Measurements from ENCODE around the gene GPN1.
"Not testable (repeated sequence)": the region's sequence is repeated elsewhere in the genome, so short reads cannot be mapped to it uniquely, and the experiment has no call there.

The GPN1 gene

DNA sequence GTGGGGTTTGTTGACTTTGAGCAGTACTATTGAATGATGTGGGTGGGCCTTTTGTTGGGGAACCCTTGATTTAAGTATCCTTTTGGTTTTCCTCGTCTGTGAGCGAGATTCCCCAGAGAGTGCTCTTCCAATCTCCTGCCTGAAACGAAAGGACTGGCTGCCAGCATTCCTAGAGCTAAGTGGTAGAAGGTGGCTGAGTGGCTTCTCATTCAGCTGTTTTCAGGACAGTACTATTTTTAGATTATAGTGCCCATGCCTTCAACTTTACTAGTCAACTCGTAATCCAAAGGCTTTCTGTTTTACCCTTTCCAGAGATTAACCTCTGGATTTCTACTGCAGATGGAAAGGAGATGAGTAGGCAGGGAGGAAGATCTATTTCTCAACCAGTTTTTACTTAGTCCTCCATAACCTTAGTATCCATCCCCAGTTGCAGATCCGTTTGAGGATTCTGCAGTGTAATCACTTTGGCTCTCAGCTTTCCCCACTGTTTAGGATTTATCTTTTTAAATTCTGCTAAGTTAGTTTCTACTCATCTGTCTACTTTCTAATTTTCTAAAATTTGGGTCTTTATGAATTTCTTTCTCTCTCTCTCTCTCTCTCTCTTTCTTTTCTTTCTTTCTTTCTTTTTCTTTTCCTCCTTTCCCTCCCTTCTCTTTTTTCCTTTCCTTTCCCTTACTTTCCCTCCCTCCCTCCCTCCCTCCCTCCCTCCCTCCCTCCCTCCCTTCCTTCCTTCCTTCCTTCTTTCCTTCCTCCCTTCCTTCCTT is 44.1 kb downstream of the GPN1 start:
- DNase-seq (ENCODE audit: low read depth) = no peak

DNA sequence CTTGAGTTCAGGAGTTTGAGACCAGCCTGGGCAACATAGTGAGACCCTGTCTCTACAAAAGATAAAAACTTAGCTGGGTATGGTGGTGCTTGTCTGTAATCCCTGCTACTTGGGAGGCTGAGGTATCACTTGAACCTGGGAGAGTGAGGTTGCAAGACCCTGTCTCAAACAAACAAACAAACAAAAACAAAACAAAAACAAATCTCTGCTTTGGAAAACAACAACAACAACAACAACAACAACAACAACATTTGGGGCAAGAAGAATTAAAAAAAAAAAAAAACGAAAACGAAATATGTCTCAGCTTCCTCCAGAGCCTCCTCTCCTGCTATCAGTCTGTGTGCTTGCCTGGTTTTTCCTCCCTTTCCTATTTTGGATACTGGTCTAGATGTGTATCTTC is 51.7 kb downstream of the GPN1 start:
- DNase-seq (ENCODE audit: low read depth) = no peak

DNA sequence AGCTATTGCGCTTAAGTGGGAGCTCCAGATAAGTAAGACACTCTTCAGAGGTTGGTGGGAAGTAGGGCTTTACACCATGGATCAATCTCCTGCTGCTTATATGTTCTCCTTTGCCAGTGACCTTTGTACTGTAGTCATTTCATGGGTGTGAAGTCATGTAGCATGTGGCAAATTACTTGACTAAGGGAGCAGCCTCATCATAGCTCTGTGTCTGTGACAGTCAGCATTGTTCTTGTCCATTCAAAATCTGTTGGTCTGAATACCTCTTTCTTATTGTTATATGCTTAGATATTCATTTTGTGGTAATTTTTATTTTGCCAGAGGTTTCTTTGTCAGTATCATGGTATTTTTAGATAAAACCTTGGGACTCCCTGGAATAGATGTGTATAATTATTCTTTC is 53.0 kb downstream of the GPN1 start:
- no peak for DNase-seq (ENCODE audit: low read depth)

DNA sequence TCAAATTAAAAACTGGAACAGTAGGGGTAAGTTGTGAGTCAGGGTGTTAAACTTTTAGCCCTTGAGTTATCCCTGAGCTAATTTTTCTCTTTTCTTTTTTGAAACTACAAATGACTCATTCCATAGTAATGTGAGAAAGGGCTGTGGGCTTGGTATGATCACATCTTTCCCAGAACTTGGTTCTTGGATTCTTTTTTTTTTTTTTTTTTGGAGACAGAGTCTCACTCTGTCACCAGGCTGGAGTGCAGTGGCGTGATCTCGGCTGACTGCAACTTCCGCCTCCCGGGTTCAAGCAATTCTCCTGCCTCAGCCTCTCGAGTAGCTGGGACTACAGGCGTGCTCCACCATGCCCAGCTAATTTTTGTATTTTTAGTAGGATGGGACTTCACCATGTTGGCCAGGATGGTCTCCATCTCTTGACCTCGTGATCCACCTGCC is 53.5 kb downstream of the GPN1 start:
- DNase-seq (ENCODE audit: low read depth) = not testable (repeated sequence)

DNA sequence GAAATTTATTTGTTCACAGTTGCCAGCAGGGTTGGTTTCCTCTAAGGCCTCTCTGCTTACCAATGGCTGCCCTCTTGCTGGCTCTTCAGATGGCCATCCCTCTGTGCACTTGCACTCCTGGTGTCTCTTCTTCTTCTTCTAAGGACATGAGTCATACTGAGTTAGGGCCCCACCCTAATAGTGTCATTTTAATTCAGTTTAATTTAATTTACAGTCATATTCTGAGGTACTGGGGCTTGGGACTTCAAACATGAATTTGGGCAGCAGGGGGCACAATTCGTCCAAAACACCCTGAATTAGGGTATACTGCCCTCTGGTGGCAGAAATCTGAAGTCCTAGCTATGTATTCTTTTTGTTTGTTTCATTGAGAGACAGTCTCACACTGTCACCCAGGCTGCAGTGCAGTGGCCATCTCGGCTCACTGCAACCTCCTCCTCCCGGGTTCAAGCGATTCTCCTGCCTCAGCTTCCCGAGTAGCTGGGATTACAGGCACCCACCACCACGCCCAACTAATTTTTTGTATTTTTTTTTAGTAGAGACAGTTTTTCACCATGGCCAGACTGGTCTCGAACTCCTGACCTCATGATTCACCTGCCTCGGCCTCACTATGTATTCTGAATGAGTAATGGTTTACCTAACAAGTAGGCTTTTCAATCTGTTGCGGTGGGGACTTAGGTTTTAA is 54.7 kb downstream of the GPN1 start:
- peak; percentile 88 for DNase-seq (ENCODE audit: low read depth)

DNA sequence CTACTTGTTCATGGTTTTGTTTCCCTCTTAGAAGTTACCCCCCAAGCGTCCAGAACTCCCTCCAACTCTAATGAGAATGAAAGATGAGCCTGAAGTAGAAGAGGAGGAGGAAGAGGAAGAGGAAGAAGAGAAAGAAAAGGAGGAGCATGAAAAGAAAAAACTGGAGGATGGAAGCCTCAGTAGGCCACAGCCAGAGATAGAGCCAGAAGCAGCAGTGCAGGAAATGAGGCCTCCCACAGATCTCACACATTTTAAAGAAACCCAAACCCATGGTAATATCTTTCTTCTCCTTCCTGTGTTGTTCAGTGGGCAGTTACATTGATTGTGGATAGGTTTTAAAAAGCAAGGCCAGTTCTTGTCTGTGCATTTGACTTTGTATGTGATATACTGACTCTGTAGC is 56.2 kb downstream of the GPN1 start:
- not testable (repeated sequence) for DNase-seq (ENCODE audit: low read depth)

DNA sequence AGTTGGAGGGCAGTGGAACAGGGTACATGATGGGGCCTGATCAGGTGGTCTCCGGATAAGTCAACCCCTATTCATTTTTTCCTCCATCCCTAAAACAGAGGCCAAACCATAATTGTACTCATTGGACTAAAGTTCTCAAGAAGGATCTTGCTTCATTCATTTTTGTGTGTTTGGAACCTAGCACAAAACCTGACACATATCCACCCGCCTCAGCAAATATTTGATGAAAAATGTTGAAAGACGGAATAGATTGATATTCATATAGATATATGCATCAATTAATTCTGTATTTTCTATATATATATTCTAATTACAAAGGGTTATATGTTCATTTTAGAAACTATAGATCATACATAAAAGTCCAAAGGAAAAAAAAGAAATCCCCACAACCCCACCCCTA is 56.7 kb downstream of the GPN1 start:
- DNase-seq (ENCODE audit: low read depth) = no peak

DNA sequence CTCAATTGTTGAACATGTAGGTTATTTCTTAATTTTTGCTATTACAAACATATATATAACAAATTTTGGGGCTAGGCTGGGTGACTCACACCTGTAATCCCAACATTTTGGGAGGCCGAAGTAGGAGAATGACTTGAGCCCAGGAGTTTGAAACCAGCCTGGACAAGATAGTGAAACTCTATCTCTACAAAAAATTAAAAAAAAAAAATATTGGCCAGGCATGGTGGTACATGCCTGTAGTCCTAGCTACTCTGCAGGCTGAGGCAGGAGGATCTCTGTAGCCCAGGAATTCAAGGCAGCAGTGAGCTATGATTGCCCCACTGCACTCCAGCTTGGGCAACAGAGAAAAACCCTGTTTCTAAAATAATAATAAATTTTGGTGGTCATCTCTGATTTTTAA is 58.4 kb downstream of the GPN1 start:
- DNase-seq (ENCODE audit: low read depth) = no peak

DNA sequence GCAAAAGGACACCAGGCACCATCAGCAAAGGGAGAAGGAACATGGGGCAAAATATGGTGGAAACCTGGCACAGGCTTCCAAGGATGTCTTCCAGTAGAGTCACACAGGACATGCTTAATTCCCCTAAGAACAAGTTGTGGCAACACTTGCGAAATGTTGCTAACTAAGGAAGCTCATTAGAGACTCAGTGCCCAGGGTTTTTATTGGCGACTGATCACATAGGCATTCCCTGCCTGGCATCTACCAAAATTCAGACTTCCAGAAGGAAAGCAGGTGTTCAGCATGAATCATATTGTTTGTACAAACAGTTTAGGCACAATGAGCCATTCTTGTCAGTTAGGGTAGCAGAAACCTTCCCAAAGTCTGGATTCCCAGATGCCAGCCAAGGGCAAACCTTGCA is 60.6 kb downstream of the GPN1 start:
- no peak for DNase-seq (ENCODE audit: low read depth)

DNA sequence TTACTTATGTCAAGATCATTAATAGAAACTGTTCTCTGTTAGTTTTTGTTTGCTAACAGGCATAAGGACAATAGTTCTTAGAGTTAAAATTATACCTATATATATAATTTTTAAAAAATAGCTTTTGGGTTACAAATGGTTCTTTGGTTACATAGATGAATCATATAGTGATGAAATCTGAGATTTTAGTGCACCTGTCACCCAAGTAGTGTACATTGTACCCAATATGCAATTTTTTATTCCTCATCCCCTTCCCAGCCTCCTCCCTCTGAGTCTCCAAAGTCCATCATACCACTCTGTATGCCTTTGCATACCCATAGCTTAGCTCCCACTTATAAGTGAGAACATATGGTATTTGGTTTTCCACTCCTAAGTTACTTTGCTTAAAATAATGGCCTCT is 61.2 kb downstream of the GPN1 start:
- no peak for DNase-seq (ENCODE audit: low read depth)

DNA sequence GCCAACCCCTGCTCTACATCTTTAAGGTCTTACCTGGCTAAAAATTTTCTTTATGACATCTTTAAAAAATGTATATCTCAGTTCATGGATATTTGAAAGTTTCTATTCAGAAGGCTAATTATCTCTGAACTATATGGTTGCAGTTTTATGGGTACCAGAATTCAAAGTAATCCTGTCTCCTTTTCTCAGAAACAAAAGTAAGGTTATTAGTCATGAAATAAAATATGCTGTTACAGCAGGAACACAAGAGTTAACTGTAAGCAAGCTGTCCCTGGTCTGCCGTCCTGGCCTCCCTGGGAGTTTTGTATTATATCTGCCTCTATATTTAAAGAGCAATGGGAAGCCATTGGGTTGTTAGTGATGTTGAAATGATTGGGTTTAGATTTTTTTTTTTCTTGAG is 68.8 kb downstream of the GPN1 start:
- DNase-seq (ENCODE audit: low read depth) = no peak
